ENCODE results near the gene SNRNP25.

Gene SNRNP25

GRCh38 chr16:84718-85406 is 31.2 kb downstream of the SNRNP25 start:
- no peak overlapping the region for H3K4me3 ChIP-seq (ENCODE audit: low read depth, low read length)

DNA sequence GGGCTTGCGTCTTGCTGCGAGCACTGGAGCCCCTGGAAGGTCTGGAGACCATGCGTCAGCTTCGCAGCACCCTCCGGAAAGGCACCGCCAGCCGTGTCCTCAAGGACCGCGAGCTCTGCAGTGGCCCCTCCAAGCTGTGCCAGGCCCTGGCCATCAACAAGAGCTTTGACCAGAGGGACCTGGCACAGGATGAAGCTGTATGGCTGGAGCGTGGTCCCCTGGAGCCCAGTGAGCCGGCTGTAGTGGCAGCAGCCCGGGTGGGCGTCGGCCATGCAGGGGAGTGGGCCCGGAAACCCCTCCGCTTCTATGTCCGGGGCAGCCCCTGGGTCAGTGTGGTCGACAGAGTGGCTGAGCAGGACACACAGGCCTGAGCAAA is 31.8 kb downstream of the SNRNP25 start:
- TF ChIP-seq, protein P1, sequence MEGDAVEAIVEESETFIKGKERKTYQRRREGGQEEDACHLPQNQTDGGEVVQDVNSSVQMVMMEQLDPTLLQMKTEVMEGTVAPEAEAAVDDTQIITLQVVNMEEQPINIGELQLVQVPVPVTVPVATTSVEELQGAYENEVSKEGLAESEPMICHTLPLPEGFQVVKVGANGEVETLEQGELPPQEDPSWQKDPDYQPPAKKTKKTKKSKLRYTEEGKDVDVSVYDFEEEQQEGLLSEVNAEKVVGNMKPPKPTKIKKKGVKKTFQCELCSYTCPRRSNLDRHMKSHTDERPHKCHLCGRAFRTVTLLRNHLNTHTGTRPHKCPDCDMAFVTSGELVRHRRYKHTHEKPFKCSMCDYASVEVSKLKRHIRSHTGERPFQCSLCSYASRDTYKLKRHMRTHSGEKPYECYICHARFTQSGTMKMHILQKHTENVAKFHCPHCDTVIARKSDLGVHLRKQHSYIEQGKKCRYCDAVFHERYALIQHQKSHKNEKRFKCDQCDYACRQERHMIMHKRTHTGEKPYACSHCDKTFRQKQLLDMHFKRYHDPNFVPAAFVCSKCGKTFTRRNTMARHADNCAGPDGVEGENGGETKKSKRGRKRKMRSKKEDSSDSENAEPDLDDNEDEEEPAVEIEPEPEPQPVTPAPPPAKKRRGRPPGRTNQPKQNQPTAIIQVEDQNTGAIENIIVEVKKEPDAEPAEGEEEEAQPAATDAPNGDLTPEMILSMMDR (IDR thresholded peaks at IDR 0.05; ENCODE audit: borderline replicate concordance, insufficient read depth, low read depth, low read length), result no peak
- H3K4me3 ChIP-seq (ENCODE audit: low read depth, low read length), result no peak overlapping the region

More at GRCh38 chr16:84718-85406, 31.2 kb downstream of the SNRNP25 start:
- TF ChIP-seq, protein P1 (IDR thresholded peaks at IDR 0.05; ENCODE audit: borderline replicate concordance, insufficient read depth, low read depth, low read length), result no peak

DNA sequence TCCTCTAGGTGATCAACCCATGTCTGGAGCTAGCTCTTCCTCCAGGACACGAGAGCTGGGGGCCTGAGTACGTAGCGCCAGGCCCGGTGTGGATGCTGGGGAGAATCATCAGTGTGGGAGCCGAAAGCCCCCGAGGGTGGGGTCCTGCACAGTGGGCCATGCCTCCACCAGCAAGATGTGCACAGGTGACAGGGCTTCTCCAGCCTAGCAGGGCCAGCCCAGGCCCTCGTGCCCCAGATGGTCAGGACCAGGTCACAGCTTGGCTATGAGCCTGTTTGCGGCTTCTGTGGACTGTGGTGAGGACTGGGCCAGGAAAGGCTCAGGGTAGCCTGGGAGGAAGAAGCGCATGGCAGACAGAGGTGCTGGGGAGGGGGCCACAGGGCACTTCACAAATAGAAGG is 32.2 kb downstream of the SNRNP25 start:
- TF ChIP-seq, protein P1 (IDR thresholded peaks at IDR 0.05; ENCODE audit: borderline replicate concordance, insufficient read depth, low read depth, low read length), result no peak
- H3K4me3 ChIP-seq (ENCODE audit: low read depth, low read length), result no peak overlapping the region

- TF ChIP-seq, protein P1 (IDR thresholded peaks at IDR 0.05; ENCODE audit: borderline replicate concordance, insufficient read depth, low read depth, low read length), result no peak
- no peak overlapping the region for H3K4me3 ChIP-seq (ENCODE audit: low read depth, low read length)
These were observed 32.9 kb downstream of the SNRNP25 start for GRCh38 chr16:86483-86952.

DNA sequence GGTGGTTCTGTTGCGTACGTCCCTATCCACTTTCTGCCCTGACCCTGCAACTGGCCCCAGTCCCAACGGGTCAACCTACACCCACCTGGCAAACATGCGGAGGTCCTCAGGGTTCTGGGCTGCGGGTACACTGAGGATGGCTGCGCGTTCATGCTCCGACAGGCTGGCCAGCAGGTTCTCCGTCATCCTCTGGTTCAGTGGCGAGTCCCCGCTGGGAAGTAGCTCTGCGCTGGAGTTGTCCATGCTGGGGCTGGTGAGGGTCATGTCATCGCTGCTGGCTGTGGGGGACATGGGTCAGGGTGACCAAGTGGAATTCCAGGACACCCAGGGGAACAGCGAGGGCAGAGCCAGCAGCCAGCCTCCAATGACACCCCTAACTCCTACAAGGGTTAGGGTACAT is 35.0 kb downstream of the SNRNP25 start:
- no peak overlapping the region for H3K4me3 ChIP-seq (ENCODE audit: low read depth, low read length)
- TF ChIP-seq, protein P1 (IDR thresholded peaks at IDR 0.05; ENCODE audit: borderline replicate concordance, insufficient read depth, low read depth, low read length), result no peak

DNA sequence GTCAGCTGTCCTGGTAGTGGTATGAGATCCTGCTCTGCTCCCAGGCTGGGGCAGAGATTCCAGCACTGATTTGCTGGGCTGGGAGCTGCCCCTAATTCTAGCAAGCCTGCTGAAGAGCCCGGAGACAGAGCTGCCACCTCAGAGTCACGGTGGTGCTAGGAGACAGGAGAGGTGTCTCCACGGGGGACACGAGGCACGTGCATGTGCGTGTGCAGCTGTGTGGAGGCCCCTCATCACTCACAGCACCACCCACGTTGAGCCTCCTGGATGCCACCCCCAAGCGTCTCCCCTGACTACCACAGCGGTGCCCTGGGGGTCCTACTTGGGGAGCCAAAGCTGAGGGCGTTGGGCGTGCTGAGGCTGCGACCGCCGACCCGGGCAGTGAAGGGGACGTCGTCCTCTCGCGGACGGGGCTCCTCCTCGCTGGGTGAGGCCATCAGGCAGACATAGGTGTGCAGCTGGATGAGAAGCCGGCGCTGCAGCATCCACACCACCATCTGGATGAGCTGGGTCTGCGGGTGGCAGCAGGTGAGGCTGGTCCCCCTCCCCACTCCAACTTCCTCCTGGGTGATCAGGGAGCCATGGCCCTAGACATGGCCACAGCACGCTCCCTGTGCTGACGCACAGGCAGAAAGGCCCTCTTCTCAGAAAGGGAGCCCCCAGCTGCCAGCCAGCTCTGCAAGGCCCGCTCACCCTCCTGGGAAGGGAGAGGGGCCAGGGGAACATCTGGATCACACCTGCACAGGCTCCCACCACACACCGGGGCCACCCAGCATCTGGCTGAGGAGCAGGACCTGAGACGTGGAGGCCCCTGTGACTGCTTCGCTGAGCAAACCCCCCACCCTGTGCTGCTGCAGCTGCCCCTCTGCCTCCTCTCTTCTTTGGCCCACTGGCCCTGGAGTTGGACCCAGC is 36.0 kb downstream of the SNRNP25 start:
- H3K4me3 ChIP-seq (ENCODE audit: low read depth, low read length), result no peak overlapping the region
- TF ChIP-seq, protein P1 (IDR thresholded peaks at IDR 0.05; ENCODE audit: borderline replicate concordance, insufficient read depth, low read depth, low read length), result no peak
